ENCODE results near the gene PARVA.

The PARVA gene

GRCh38 chr11:12577725-12578644 is 200.6 kb downstream of the PARVA start:
- TF ChIP-seq, protein P1, sequence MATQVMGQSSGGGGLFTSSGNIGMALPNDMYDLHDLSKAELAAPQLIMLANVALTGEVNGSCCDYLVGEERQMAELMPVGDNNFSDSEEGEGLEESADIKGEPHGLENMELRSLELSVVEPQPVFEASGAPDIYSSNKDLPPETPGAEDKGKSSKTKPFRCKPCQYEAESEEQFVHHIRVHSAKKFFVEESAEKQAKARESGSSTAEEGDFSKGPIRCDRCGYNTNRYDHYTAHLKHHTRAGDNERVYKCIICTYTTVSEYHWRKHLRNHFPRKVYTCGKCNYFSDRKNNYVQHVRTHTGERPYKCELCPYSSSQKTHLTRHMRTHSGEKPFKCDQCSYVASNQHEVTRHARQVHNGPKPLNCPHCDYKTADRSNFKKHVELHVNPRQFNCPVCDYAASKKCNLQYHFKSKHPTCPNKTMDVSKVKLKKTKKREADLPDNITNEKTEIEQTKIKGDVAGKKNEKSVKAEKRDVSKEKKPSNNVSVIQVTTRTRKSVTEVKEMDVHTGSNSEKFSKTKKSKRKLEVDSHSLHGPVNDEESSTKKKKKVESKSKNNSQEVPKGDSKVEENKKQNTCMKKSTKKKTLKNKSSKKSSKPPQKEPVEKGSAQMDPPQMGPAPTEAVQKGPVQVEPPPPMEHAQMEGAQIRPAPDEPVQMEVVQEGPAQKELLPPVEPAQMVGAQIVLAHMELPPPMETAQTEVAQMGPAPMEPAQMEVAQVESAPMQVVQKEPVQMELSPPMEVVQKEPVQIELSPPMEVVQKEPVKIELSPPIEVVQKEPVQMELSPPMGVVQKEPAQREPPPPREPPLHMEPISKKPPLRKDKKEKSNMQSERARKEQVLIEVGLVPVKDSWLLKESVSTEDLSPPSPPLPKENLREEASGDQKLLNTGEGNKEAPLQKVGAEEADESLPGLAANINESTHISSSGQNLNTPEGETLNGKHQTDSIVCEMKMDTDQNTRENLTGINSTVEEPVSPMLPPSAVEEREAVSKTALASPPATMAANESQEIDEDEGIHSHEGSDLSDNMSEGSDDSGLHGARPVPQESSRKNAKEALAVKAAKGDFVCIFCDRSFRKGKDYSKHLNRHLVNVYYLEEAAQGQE (IDR thresholded peaks at IDR 0.05; ENCODE audit: low read depth): no peak
- no peak for TF ChIP-seq TCF12 (IDR thresholded peaks at IDR 0.05; ENCODE audit: low read depth)
- TF ChIP-seq MAX (IDR thresholded peaks at IDR 0.05): no peak
- TF ChIP-seq EP300 (IDR thresholded peaks at IDR 0.05; ENCODE audit: borderline replicate concordance): no peak
- no peak for TF ChIP-seq CEBPB (IDR thresholded peaks at IDR 0.05)
- TF ChIP-seq CREB1 (IDR thresholded peaks at IDR 0.05; ENCODE audit: low read depth): no peak
- no peak for TF ChIP-seq ZBTB7A (IDR thresholded peaks at IDR 0.05; ENCODE audit: low read depth)
- no peak for TF ChIP-seq TEAD4 (IDR thresholded peaks at IDR 0.05)
- TF ChIP-seq NFIC (IDR thresholded peaks at IDR 0.05): no peak
- TF ChIP-seq FOXM1 (IDR thresholded peaks at IDR 0.05; ENCODE audit: borderline replicate concordance, low read depth): no peak

DNA sequence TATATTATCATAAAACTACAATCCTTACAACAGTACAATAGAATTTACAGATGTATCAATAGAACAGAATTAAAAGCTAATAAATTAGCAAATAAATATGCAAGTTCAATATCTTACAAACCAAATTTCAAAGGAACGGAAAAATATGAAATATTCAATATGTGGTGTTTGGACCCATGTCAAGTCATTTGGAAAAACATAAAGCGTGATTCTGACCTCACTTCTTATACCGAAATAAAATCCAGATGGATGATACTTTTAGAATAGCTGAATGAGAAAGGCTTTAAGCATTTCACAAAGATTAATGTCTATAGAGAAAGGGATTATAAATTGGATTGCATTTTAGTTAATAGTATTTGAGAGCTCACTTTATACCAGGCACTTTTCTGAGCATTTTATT is 204.0 kb downstream of the PARVA start:
- TF ChIP-seq TCF12 (IDR thresholded peaks at IDR 0.05; ENCODE audit: low read depth) (no peak), TAF1 (IDR thresholded peaks at IDR 0.05; ENCODE audit: low read depth) (no peak), RAD21 (IDR thresholded peaks at IDR 0.05; ENCODE audit: low read depth) (no peak), EP300 (IDR thresholded peaks at IDR 0.05; ENCODE audit: borderline replicate concordance) (no peak), YY1 (IDR thresholded peaks at IDR 0.05; ENCODE audit: low read depth) (no peak), MAX (IDR thresholded peaks at IDR 0.05) (no peak), FOXM1 (IDR thresholded peaks at IDR 0.05; ENCODE audit: borderline replicate concordance, low read depth) (no peak), CEBPB (IDR thresholded peaks at IDR 0.05) (no peak), TEAD4 (IDR thresholded peaks at IDR 0.05) (no peak)

GRCh38 chr11:12581923-12582322 is 204.6 kb downstream of the PARVA start:
- TF ChIP-seq NFIC (IDR thresholded peaks at IDR 0.05): 0 out of 2 replicates have a peak, but pooled peaks have one; percentile 34
- 0 out of 2 replicates have a peak, but pooled peaks have one; percentile 20 for TF ChIP-seq YY1 (IDR thresholded peaks at IDR 0.05; ENCODE audit: low read depth)
- TF ChIP-seq TEAD4 (IDR thresholded peaks at IDR 0.05): peak; percentile 76
- TF ChIP-seq RAD21 (IDR thresholded peaks at IDR 0.05; ENCODE audit: low read depth): peak; percentile 12; the same call in 1 of the 2 replicates
- TF ChIP-seq, protein P1 (IDR thresholded peaks at IDR 0.05; ENCODE audit: low read depth): no peak
- TF ChIP-seq TAF1 (IDR thresholded peaks at IDR 0.05; ENCODE audit: low read depth): no peak
- no peak for TF ChIP-seq TCF12 (IDR thresholded peaks at IDR 0.05; ENCODE audit: low read depth)
- TF ChIP-seq EP300 (IDR thresholded peaks at IDR 0.05; ENCODE audit: borderline replicate concordance): peak; percentile 47; the same call in 1 of the 2 replicates
- no peak for TF ChIP-seq FOXM1 (IDR thresholded peaks at IDR 0.05; ENCODE audit: borderline replicate concordance, low read depth)
- no peak for TF ChIP-seq CREB1 (IDR thresholded peaks at IDR 0.05; ENCODE audit: low read depth)
- no peak for TF ChIP-seq EGR1 (IDR thresholded peaks at IDR 0.05)

Measured in Ishikawa (cell line).